ENCODE measurements around the gene PDK4.

Gene PDK4

GRCh38 chr7:95586951-95587301, 9.4 kb downstream of the PDK4 start:
- Histone ChIP-seq H3K36me3 (ENCODE audit: insufficient read depth, low read length) (no peaks in the 10 kb centered on the region), H3K4me1 (ENCODE audit: control insufficient read depth, insufficient read depth, low read length) (no peaks in the 10 kb centered on the region), H3K9me3 (replicated peaks; ENCODE audit: low read length) (no peaks in the 10 kb centered on the region), H3K9ac (ENCODE audit: low read depth, low read length) (no peak overlapping the region), H3K4me3 (ENCODE audit: low read length) (no peak overlapping the region), H3K4me2 (ENCODE audit: low read length) (no peak overlapping the region), H3K27me3 (ENCODE audit: control insufficient read depth, insufficient read depth, low read length) (no peaks in the 10 kb centered on the region)

GRCh38 chr7:95585426-95585789, 10.9 kb downstream of the PDK4 start:
- H3K9ac ChIP-seq (ENCODE audit: low read depth, low read length) = no peak overlapping the region
- no peaks in the 10 kb centered on the region for H3K9me3 ChIP-seq (replicated peaks; ENCODE audit: low read length)
- no peaks in the 10 kb centered on the region for H3K36me3 ChIP-seq (ENCODE audit: insufficient read depth, low read length)
- no peaks in the 10 kb centered on the region for H3K4me1 ChIP-seq (ENCODE audit: control insufficient read depth, insufficient read depth, low read length)
- H3K4me2 ChIP-seq (ENCODE audit: low read length) = no peak overlapping the region
- H3K4me3 ChIP-seq (ENCODE audit: low read length) = no peak overlapping the region
- H3K27me3 ChIP-seq (ENCODE audit: control insufficient read depth, insufficient read depth, low read length) = no peaks in the 10 kb centered on the region

GRCh38 chr7:95584769-95585425, 11.4 kb downstream of the PDK4 start:
- no peak overlapping the region for H3K9ac ChIP-seq (ENCODE audit: low read depth, low read length)
- H3K4me3 ChIP-seq (ENCODE audit: low read length) = no peak overlapping the region
- no peaks in the 10 kb centered on the region for H3K36me3 ChIP-seq (ENCODE audit: insufficient read depth, low read length)
- no peak overlapping the region for H3K4me2 ChIP-seq (ENCODE audit: low read length)
- H3K9me3 ChIP-seq (replicated peaks; ENCODE audit: low read length) = no peaks in the 10 kb centered on the region
- no peaks in the 10 kb centered on the region for H3K27me3 ChIP-seq (ENCODE audit: control insufficient read depth, insufficient read depth, low read length)
- H3K4me1 ChIP-seq (ENCODE audit: control insufficient read depth, insufficient read depth, low read length) = no peaks in the 10 kb centered on the region

GRCh38 chr7:95583834-95584621, 12.3 kb downstream of the PDK4 start:
- no peak overlapping the region for H3K4me2 ChIP-seq (ENCODE audit: low read length)
- no peaks in the 10 kb centered on the region for H3K9me3 ChIP-seq (replicated peaks; ENCODE audit: low read length)
- H3K4me3 ChIP-seq (ENCODE audit: low read length) = no peak overlapping the region
- H3K9ac ChIP-seq (ENCODE audit: low read depth, low read length) = no peak overlapping the region
- no peaks in the 10 kb centered on the region for H3K36me3 ChIP-seq (ENCODE audit: insufficient read depth, low read length)
- H3K4me1 ChIP-seq (ENCODE audit: control insufficient read depth, insufficient read depth, low read length) = no peaks in the 10 kb centered on the region
- no peaks in the 10 kb centered on the region for H3K27me3 ChIP-seq (ENCODE audit: control insufficient read depth, insufficient read depth, low read length)

- H3K27me3 ChIP-seq (ENCODE audit: control insufficient read depth, insufficient read depth, low read length) = peaks cover 4% of the 10 kb centered on the region
- H3K4me3 ChIP-seq (ENCODE audit: low read length) = no peak overlapping the region
- no peaks in the 10 kb centered on the region for H3K36me3 ChIP-seq (ENCODE audit: insufficient read depth, low read length)
- no peak overlapping the region for H3K4me2 ChIP-seq (ENCODE audit: low read length)
- H3K9ac ChIP-seq (ENCODE audit: low read depth, low read length) = no peak overlapping the region
- H3K4me1 ChIP-seq (ENCODE audit: control insufficient read depth, insufficient read depth, low read length) = no peaks in the 10 kb centered on the region
- no peaks in the 10 kb centered on the region for H3K9me3 ChIP-seq (replicated peaks; ENCODE audit: low read length)
These were observed 13.6 kb downstream of the PDK4 start for GRCh38 chr7:95582578-95583293.

GRCh38 chr7:95581467-95581866, 14.8 kb downstream of the PDK4 start:
- no peak overlapping the region for H3K9ac ChIP-seq (ENCODE audit: low read depth, low read length)
- H3K4me3 ChIP-seq (ENCODE audit: low read length) = no peak overlapping the region
- H3K4me1 ChIP-seq (ENCODE audit: control insufficient read depth, insufficient read depth, low read length) = no peaks in the 10 kb centered on the region
- no peak overlapping the region for H3K4me2 ChIP-seq (ENCODE audit: low read length)
- H3K36me3 ChIP-seq (ENCODE audit: insufficient read depth, low read length) = no peaks in the 10 kb centered on the region
- H3K27me3 ChIP-seq (ENCODE audit: control insufficient read depth, insufficient read depth, low read length) = peaks cover 4% of the 10 kb centered on the region
- H3K9me3 ChIP-seq (replicated peaks; ENCODE audit: low read length) = no peaks in the 10 kb centered on the region

GRCh38 chr7:95579318-95579717, 17.0 kb downstream of the PDK4 start:
- H3K36me3 ChIP-seq (ENCODE audit: insufficient read depth, low read length) = no peaks in the 10 kb centered on the region
- no peaks in the 10 kb centered on the region for H3K4me1 ChIP-seq (ENCODE audit: control insufficient read depth, insufficient read depth, low read length)
- H3K27me3 ChIP-seq (ENCODE audit: control insufficient read depth, insufficient read depth, low read length) = peaks cover 7% of the 10 kb centered on the region
- H3K9me3 ChIP-seq (replicated peaks; ENCODE audit: low read length) = no peaks in the 10 kb centered on the region
- H3K4me2 ChIP-seq (ENCODE audit: low read length) = no peak overlapping the region
- no peak overlapping the region for H3K9ac ChIP-seq (ENCODE audit: low read depth, low read length)
- H3K4me3 ChIP-seq (ENCODE audit: low read length) = no peak overlapping the region

- Histone ChIP-seq H3K9ac (ENCODE audit: low read depth, low read length) (no peak overlapping the region), H3K4me1 (ENCODE audit: control insufficient read depth, insufficient read depth, low read length) (no peaks in the 10 kb centered on the region), H3K4me3 (ENCODE audit: low read length) (no peak overlapping the region), H3K4me2 (ENCODE audit: low read length) (no peak overlapping the region), H3K9me3 (replicated peaks; ENCODE audit: low read length) (no peaks in the 10 kb centered on the region), H3K27me3 (ENCODE audit: control insufficient read depth, insufficient read depth, low read length) (peaks cover 7% of the 10 kb centered on the region), H3K36me3 (ENCODE audit: insufficient read depth, low read length) (no peaks in the 10 kb centered on the region)
These were observed 17.9 kb downstream of the PDK4 start for GRCh38 chr7:95578299-95578855.

GRCh38 chr7:95577137-95577536, 19.2 kb downstream of the PDK4 start:
- H3K9me3 ChIP-seq (replicated peaks; ENCODE audit: low read length) = no peaks in the 10 kb centered on the region
- no peak overlapping the region for H3K9ac ChIP-seq (ENCODE audit: low read depth, low read length)
- no peak overlapping the region for H3K4me2 ChIP-seq (ENCODE audit: low read length)
- H3K27me3 ChIP-seq (ENCODE audit: control insufficient read depth, insufficient read depth, low read length) = peaks cover 7% of the 10 kb centered on the region
- no peaks in the 10 kb centered on the region for H3K4me1 ChIP-seq (ENCODE audit: control insufficient read depth, insufficient read depth, low read length)
- no peak overlapping the region for H3K4me3 ChIP-seq (ENCODE audit: low read length)
- H3K36me3 ChIP-seq (ENCODE audit: insufficient read depth, low read length) = no peaks in the 10 kb centered on the region

GRCh38 chr7:95569720-95570119, 26.6 kb downstream of the PDK4 start:
- Histone ChIP-seq H3K27me3 (ENCODE audit: control insufficient read depth, insufficient read depth, low read length) (no peaks in the 10 kb centered on the region), H3K4me1 (ENCODE audit: control insufficient read depth, insufficient read depth, low read length) (no peaks in the 10 kb centered on the region), H3K9ac (ENCODE audit: low read depth, low read length) (no peak overlapping the region), H3K4me3 (ENCODE audit: low read length) (no peak overlapping the region), H3K4me2 (ENCODE audit: low read length) (no peak overlapping the region), H3K9me3 (replicated peaks; ENCODE audit: low read length) (no peaks in the 10 kb centered on the region), H3K36me3 (ENCODE audit: insufficient read depth, low read length) (no peaks in the 10 kb centered on the region)

GRCh38 chr7:95560674-95561073, 35.6 kb downstream of the PDK4 start:
- Histone ChIP-seq H3K4me2 (ENCODE audit: low read length) (no peak overlapping the region), H3K27me3 (ENCODE audit: control insufficient read depth, insufficient read depth, low read length) (peaks cover 5% of the 10 kb centered on the region), H3K4me1 (ENCODE audit: control insufficient read depth, insufficient read depth, low read length) (no peaks in the 10 kb centered on the region), H3K36me3 (ENCODE audit: insufficient read depth, low read length) (no peaks in the 10 kb centered on the region), H3K4me3 (ENCODE audit: low read length) (no peak overlapping the region), H3K9ac (ENCODE audit: low read depth, low read length) (no peak overlapping the region), H3K9me3 (replicated peaks; ENCODE audit: low read length) (no peaks in the 10 kb centered on the region)

Measured in skeletal muscle satellite cell (primary cell).